Uterus (tissue), 4 donors: Measurements from ENCODE around the gene MOB3B. TPM values are rescaled to one million over a fixed set of nuclear protein-coding genes. Genes with fewer than 3 reads are reported as not detected.

ENCODE experiments used
- DNase-seq, 2 donors: peaks; one replicate each; pipeline ENCODE4 v3.0.0-alpha.2; 2019 to 2020
- H3K27ac ChIP-seq, 2 donors: fragments of 200-600 bp; sonication (generic); 1 replicate in 1 of 2; 2 replicates in 1 of 2; pipeline ENCODE4 v1.5.1; 2016 to 2018
- H3K27me3 ChIP-seq, 2 donors: fragments of 200-600 bp; sonication (generic); one replicate each; pipeline ENCODE4 v1.5.1; 2018 to 2019; ENCODE audit warnings: control low read depth in 1 of 2
- H3K36me3 ChIP-seq, 2 donors: fragments of 200-600 bp; sonication (generic); one replicate each; pipeline ENCODE4 v1.5.1; 2019; ENCODE audit warnings: control low read depth in 1 of 2
- H3K4me1 ChIP-seq, 2 donors: fragments of 200-600 bp; sonication (generic); one replicate each; pipeline ENCODE4 v1.5.1; 2018 to 2019; ENCODE audit warnings: control low read depth in 1 of 2
- H3K4me3 ChIP-seq, 2 donors: fragments of 200-600 bp; sonication (generic); 1 replicate in 1 of 2; 2 replicates in 1 of 2; pipeline ENCODE4 v1.5.1; 2018 to 2019; ENCODE audit warnings: mild to moderate bottlenecking in 1 of 2
- H3K9me3 ChIP-seq, 2 donors: fragments of 200-600 bp; sonication (generic); one replicate each; pipeline ENCODE4 v1.5.1; 2019; ENCODE audit warnings: control low read depth in 1 of 2
- POLR2A ChIP-seq, 2 donors: fragments of 450-650 bp; IDR thresholded peaks; one replicate each; pipeline ENCODE4 v1.6.1; 2016; ENCODE audit warnings: antibody characterized with exemption in 2 of 2, mild to moderate bottlenecking in 1 of 2, moderate library complexity in 1 of 2
- intact Hi-C: fragments of 100-400 bp; cut with DNase I; formaldehyde crosslinking; loops from one replicate; pipeline ENCODE4 v1.15.1; 2023; ENCODE audit warnings: low total_unique reads
- total RNA-seq, 4 donors: library from RNA; depleted of rRNA in 3 of 4; stranded (reverse); fragments of >200 nt in 3 of 4; gene quantifications; one replicate each; pipeline versions ENCODE4 v1.1.0 to v1.2.4, GENCODE V29; 2014 to 2023
- TF ChIP-seq, protein P1 (sequence below), 4 experiments: fragments of 200-600 bp in 2 of 4; fragments of 450-650 bp in 2 of 4; sonication (generic) in 2 of 4; IDR thresholded peaks; one replicate each; pipeline ENCODE4 v1.5.1; 2016 to 2019; ENCODE audit warnings: antibody characterized with exemption in 4 of 4, mild to moderate bottlenecking in 2 of 4, moderate library complexity in 1 of 4
- donor health status: DM: yes; HTN: yes; CAD: no.

MOB3B gene
- total RNA-seq, 4 donors from 2014 or later = 2.0 to 34.4 (median 12.6) TPM

DNA sequence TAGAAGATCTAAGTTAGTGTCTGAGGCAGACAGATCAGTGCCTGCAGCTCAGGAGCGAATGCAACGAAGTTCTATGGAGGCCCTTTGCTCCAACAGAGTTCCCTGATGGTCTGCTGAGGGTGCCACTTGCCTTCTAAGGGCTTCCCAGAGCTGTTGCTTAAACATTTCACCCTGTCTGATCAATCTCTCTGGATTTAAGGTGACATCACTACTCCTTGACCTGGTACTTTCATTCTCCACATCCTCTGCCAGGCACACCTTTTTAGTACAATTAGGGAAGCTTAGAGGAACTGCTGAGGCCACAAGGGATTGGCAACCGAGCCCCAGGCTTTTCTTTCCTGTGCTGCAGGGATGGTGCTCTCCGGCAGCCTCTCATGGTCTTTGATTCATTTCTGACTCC lies 99.7 kb downstream of the MOB3B start:
- DNase-seq = no peak
- Histone ChIP-seq H3K4me1 (peaks cover 0 to 17% of the 10 kb centered on the region in 2 donors), H3K27ac (peak overlapping the region; percentile 67 to 88), H3K36me3 (no peaks in the 10 kb centered on the region), H3K27me3 (no peaks in the 10 kb centered on the region), H3K9me3 (no peaks in the 10 kb centered on the region), H3K4me3 (no peak overlapping the region)
- intact Hi-C loops = no loop called here
- no peak for TF ChIP-seq POLR2A (IDR thresholded peaks at IDR 0.05)
- TF ChIP-seq, protein P1, sequence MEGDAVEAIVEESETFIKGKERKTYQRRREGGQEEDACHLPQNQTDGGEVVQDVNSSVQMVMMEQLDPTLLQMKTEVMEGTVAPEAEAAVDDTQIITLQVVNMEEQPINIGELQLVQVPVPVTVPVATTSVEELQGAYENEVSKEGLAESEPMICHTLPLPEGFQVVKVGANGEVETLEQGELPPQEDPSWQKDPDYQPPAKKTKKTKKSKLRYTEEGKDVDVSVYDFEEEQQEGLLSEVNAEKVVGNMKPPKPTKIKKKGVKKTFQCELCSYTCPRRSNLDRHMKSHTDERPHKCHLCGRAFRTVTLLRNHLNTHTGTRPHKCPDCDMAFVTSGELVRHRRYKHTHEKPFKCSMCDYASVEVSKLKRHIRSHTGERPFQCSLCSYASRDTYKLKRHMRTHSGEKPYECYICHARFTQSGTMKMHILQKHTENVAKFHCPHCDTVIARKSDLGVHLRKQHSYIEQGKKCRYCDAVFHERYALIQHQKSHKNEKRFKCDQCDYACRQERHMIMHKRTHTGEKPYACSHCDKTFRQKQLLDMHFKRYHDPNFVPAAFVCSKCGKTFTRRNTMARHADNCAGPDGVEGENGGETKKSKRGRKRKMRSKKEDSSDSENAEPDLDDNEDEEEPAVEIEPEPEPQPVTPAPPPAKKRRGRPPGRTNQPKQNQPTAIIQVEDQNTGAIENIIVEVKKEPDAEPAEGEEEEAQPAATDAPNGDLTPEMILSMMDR (IDR thresholded peaks at IDR 0.05) = no peak

GRCh38 chr9:27429436-27429835 lies 100.2 kb downstream of the MOB3B start:
- TF ChIP-seq, protein P1 (IDR thresholded peaks at IDR 0.05) = no peak
- no peak for TF ChIP-seq POLR2A (IDR thresholded peaks at IDR 0.05)
- Histone ChIP-seq H3K27ac (peak overlapping the region; percentile 67 to 88), H3K36me3 (no peaks in the 10 kb centered on the region), H3K9me3 (no peaks in the 10 kb centered on the region), H3K4me3 (no peak overlapping the region), H3K4me1 (peaks cover 0 to 17% of the 10 kb centered on the region in 2 donors), H3K27me3 (no peaks in the 10 kb centered on the region)
- no peak for DNase-seq
- intact Hi-C loops = no loop called here

DNA sequence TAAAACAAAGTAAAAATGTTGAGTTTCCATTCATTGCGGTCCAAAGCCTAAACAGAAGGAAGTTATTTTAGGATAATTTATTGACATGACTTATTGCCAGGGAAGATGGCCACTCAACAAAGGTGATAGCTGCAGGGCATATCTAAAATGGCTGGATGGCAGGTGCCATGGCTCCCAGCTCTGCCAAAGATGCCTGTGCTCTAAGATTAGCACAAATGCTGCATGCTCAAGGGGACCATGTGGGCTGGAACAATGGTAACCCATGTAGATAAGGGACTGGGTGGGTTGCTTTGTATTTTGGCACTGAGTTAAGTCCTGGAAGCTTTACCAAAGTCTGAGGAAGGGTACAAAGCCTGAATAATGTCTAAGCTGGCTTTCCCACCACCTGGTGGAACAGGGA lies 101.1 kb downstream of the MOB3B start:
- no peaks in the 10 kb centered on the region for H3K27me3 ChIP-seq
- no peak overlapping the region for H3K27ac ChIP-seq
- no peaks in the 10 kb centered on the region for H3K36me3 ChIP-seq
- no peak overlapping the region for H3K4me3 ChIP-seq
- peaks cover 0 to 25% of the 10 kb centered on the region in 2 donors for H3K4me1 ChIP-seq
- no peak for DNase-seq
- intact Hi-C loops = no loop called here
- TF ChIP-seq, protein P1 (IDR thresholded peaks at IDR 0.05) = no peak
- TF ChIP-seq POLR2A (IDR thresholded peaks at IDR 0.05) = no peak
- H3K9me3 ChIP-seq = no peaks in the 10 kb centered on the region

- intact Hi-C loops = no loop called here
- no peaks in the 10 kb centered on the region for H3K27me3 ChIP-seq
- H3K4me3 ChIP-seq = no peak overlapping the region
- no peaks in the 10 kb centered on the region for H3K36me3 ChIP-seq
- no peaks in the 10 kb centered on the region for H3K9me3 ChIP-seq
- no peak overlapping the region for H3K27ac ChIP-seq
- DNase-seq = no peak
- TF ChIP-seq POLR2A (IDR thresholded peaks at IDR 0.05) = no peak
- TF ChIP-seq, protein P1 (IDR thresholded peaks at IDR 0.05) = no peak
- peaks cover 0 to 26% of the 10 kb centered on the region in 2 donors for H3K4me1 ChIP-seq
These were observed 102.4 kb downstream of the MOB3B start for GRCh38 chr9:27427272-27427643.

DNA sequence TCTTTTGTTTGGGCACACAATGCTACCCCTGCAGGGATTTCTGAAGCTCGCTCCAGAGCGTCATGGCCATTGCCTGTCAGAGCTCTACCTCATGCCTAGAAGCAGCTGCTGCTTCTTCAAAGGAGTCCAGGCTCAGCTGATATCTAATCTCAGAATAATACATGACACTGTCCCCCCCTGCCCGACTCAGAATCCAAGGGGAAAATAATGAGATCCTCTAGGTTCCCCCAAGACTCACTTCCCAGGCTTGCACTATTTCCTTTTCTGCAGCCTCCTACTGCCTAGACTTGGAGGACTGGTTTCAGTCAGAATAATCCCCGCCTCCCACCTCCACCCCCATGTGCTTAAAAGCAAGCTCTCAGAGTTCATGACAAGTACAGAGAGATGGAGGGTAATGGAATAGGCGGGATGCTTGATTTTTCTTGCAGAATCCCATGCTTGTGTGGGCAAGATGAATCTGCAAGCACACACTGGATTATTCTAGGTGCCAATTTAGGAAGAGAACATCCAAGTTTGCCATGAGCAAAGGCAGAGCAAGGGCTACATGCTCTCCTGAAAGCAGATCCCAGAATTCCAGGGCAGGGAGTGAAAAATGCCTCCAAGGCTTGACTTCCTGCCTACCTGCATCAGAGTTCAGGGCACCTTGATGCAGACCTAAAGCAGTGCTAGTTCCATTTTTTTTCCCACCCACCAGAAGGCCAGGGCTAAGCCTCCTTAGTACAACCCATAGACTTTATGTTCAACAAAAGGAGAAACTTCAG lies 102.9 kb downstream of the MOB3B start:
- DNase-seq = no peak
- no peaks in the 10 kb centered on the region for H3K36me3 ChIP-seq
- no peak overlapping the region for H3K4me3 ChIP-seq
- H3K27me3 ChIP-seq = no peaks in the 10 kb centered on the region
- intact Hi-C loops = no loop called here
- no peak overlapping the region for H3K27ac ChIP-seq
- H3K9me3 ChIP-seq = no peaks in the 10 kb centered on the region
- H3K4me1 ChIP-seq = peaks cover 0 to 29% of the 10 kb centered on the region in 2 donors
- TF ChIP-seq, protein P1 (IDR thresholded peaks at IDR 0.05) = no peak
